GM10248 (cell line): ENCODE data around the gene ARHGAP12.
"Not testable (repeated sequence)": the region's sequence is repeated elsewhere in the genome, so short reads cannot be mapped to it uniquely, and the experiment has no call there.

Experiments
- CTCF ChIA-PET: fragments of 300-600 bp; sonication (Branson Sonifier 250); formaldehyde crosslinking; extraction: SDS; loops from one replicate; lab custom pipeline; 2021; ENCODE audit warnings: antibody characterized with exemption; lab: Yijun Ruan, JAX
- POLR2A ChIA-PET: fragments of 350-650 bp; sonication (Branson Sonifier 250); formaldehyde crosslinking; extraction: SDS; loops from one replicate; lab custom pipeline; 2020; ENCODE audit warnings: antibody characterized with exemption; lab: Yijun Ruan, JAX
- DNase-seq: peaks from one replicate; pipeline ENCODE4 v3.0.0; 2012; ENCODE audit errors: extremely low spot score
- TF ChIP-seq, protein P1 (sequence below): IDR thresholded peaks from 2 replicates; pipeline ENCODE4 v1.5.1; 2012; ENCODE audit warnings: mild to moderate bottlenecking, low read depth; ENCODE audit errors: extremely low read depth, missing control alignments, control extremely low read depth

The ARHGAP12 gene

DNA sequence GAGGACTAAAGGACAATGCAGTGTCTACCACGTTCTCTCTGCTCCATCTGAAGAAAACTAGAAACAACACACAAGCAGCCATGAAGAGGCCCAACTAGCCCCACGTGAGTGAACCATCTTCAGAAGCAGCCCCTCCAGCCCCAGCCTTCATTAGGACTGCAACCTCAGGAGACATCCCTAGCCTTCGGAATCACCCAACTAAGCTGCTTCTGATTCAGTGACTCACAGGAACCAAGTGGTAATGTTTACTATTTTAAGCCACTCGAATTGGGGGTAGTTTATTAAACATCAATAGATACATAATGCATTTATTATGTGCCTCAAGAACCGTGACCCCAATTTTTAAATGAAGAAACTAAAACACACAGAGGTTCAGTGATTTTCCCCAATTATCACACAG lies 22.6 kb downstream of the ARHGAP12 start:
- POLR2A ChIA-PET = no interaction called here
- CTCF ChIA-PET = interaction anchor here (1.3 kb wide), 1 partner anchor 45 kb away, joined by 3 read pairs; no protein-coding TSS in a partner anchor

DNA sequence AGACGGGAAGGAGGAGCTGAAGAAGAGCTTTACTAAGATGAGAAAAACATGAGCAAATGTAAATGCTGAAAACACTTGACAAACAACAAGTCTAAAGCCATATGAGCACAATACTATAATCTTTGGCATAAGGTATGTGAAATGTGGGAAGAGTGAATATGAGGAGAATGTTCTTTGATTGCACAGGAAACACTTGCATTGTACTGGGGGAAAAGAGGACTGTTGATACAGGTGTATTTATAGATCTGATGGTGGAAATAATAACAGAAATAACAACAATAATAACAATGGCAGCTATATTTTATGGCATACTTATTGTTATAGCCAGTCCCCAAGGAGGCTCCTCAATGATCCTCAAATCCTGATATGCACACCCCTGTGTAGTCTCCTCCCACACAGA lies 23.0 kb downstream of the ARHGAP12 start:
- DNase-seq = no peak
- ChIA-PET CTCF (interaction anchor here (1.3 kb wide), 1 partner anchor 44 kb away, joined by 3 read pairs; no protein-coding TSS in a partner anchor), POLR2A (no interaction called here)
- TF ChIP-seq, protein P1, sequence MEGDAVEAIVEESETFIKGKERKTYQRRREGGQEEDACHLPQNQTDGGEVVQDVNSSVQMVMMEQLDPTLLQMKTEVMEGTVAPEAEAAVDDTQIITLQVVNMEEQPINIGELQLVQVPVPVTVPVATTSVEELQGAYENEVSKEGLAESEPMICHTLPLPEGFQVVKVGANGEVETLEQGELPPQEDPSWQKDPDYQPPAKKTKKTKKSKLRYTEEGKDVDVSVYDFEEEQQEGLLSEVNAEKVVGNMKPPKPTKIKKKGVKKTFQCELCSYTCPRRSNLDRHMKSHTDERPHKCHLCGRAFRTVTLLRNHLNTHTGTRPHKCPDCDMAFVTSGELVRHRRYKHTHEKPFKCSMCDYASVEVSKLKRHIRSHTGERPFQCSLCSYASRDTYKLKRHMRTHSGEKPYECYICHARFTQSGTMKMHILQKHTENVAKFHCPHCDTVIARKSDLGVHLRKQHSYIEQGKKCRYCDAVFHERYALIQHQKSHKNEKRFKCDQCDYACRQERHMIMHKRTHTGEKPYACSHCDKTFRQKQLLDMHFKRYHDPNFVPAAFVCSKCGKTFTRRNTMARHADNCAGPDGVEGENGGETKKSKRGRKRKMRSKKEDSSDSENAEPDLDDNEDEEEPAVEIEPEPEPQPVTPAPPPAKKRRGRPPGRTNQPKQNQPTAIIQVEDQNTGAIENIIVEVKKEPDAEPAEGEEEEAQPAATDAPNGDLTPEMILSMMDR = no peak

More for the DNA sequence above, 22.6 kb downstream of the ARHGAP12 start:
- TF ChIP-seq, protein P1 = no peak
- no peak for DNase-seq

DNA sequence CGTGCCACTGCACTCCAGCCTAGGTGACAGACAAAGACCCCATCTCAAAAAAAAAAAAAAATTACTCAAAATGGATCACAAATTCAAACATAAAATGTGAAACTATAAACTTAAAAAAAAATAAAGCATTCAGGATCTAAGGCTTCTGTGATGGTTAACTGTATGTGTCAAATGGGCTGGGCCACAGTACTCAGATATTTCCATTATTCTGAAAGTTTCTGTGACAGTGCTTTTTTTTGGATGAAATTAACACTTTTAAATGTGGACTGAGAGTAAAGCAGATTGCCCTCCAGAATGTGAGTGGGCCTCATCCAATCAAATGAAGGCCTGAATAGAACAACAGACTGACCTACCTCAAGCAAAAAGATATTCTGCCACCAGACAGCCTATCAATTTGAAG lies 26.0 kb downstream of the ARHGAP12 start:
- ChIA-PET CTCF (interaction anchor here (1.0 to 1.9 kb wide), 4 partner anchors 10 to 60 kb away, joined by 3 to 5 read pairs (median 3); no protein-coding TSS in a partner anchor), POLR2A (no interaction called here)
- TF ChIP-seq, protein P1 = no peak
- no peak for DNase-seq

DNA sequence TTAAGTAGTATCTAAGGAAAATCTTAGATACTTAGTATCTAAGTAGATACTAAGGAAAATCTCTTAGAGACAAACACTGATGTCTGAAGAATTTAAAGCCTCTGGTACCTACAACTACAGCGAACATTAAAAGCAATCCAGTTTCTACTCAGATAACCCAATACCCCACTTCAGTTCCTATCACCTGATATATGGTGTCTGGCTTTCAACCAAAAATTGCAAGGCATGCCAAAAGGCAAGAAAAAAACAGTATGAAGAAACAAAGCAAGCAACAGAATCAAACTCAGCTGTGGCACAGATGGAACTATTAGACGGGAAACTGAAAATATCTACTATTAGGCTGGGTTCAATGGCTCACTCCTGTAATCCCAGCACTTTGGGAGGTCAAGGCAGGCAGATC lies 31.1 kb downstream of the ARHGAP12 start:
- ChIA-PET POLR2A (no interaction called here), CTCF (no interaction called here)
- TF ChIP-seq, protein P1 = no peak
- no peak for DNase-seq

DNA sequence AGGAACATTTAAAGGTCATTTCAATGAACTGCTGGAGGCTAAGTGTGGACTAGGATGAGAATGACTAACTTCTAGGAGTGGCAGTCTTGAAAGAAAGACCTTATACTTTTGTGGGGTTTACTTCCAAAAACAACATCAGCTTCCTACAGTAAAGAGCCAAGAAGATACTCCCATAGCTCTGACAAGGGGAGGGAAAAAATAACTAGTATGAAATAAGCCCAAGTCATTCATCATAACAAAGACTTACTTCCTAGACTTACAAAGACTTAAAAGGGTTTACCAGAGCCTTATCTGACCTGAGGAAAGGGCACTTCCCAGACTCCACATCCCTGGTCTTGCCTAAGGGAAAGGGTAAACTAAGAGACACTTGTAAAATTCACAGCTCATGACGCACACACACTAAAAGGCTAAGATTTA lies 31.7 kb downstream of the ARHGAP12 start:
- CTCF ChIA-PET = interaction anchor here (0.8 kb wide), 1 partner anchor 19 kb away, joined by 3 read pairs; no protein-coding TSS in a partner anchor
- TF ChIP-seq, protein P1 = no peak
- POLR2A ChIA-PET = no interaction called here
- DNase-seq = no peak

DNA sequence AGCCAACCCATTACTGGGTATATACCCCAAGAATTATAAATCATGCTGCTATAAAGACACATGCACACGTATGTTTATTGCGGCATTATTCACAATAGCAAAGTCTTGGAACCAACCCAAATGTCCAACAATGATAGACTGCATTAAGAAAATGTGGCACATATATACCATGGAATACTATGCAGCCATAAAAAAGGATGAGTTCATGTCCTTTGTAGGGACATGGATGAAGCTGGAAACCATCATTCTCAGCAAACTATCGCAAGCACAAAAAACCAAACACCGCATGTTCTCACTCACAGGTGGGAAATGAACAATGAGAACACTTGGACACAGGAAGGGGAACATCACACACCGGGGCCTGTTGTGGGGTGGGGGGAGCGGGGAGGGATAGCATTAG lies 32.9 kb downstream of the ARHGAP12 start:
- CTCF ChIA-PET, POLR2A ChIA-PET, DNase-seq: not testable (repeated sequence)

DNA sequence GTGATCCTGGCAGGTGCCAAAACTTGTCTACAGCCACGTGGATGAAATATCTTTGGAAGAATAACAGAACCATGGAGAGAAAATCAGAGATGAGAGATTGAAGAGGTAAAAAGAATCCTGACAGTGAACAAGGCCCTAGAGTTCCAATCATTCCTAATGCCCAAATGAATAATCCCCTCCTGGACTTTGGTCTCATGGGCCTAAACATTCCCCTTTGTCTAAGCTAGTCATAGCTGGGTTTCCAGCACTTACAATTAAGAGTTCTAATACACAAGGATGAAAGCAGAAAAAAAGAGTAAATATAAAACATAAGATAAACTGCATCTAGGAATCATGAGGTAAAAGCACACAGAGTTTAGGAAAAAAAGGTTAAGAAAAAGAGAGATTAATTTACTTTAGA lies 40.2 kb downstream of the ARHGAP12 start:
- CTCF ChIA-PET = no interaction called here
- POLR2A ChIA-PET = no interaction called here
- TF ChIP-seq, protein P1 = no peak
- no peak for DNase-seq
